ENCODE results near the gene CACNB4. TPM values are rescaled to one million over a fixed set of nuclear protein-coding genes. Genes with fewer than 3 reads are reported as not detected.

The CACNB4 gene
- total RNA-seq, 2 experiments from 2014 or later, result 0.06 to 0.76 TPM

DNA sequence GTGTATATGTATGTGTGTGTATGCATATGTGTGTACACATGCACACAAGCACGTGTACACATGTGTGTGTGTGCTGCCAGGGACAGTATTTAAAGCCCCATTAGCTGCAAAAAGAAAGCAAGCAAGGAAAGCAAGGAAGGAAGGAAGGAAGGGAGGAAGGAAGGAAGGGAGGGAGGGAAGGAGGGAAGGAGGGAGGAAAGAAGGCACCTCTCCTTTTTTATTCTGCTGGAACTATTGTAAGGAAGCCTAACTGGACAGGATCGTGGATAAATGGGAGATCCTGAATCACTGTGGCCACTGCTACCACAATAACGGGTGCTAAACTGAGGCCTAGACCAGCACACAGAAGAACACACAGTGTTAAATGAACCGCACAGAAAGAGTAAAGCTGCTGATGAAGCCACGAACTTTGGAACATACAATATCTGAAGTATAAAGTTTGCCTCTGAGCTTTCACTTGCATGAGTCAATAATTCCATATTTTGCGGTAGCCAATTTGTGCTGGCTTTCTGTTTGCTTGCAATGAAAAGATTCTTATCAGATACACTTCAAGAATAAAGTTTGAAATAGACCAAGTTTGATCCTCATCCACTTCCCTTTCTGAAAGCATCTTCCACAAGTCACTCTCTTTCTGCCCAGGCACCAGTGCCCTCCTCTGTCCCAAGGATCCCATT is 15.5 kb downstream of the CACNB4 start:
- Histone ChIP-seq H3K9me2 (ENCODE audit: insufficient read depth, low read length) (no peaks in the 10 kb centered on the region), H3K79me2 (ENCODE audit: insufficient read depth, low read depth, low read length) (no peaks in the 10 kb centered on the region), H3K4me3 (ENCODE audit: low read depth, low read length, poor library complexity, severe bottlenecking) (no peak overlapping the region), H3K36me3 (ENCODE audit: insufficient read depth, low read length) (no peaks in the 10 kb centered on the region), H4K20me1 (ENCODE audit: insufficient read depth, low read length) (no peaks in the 10 kb centered on the region), H3K9me3 (ENCODE audit: low read length) (no peaks in the 10 kb centered on the region), H2AFZ (ENCODE audit: low read length) (no peak overlapping the region), H3K4me1 (ENCODE audit: insufficient read depth, low read length, poor library complexity, severe bottlenecking) (no peaks in the 10 kb centered on the region), H3K27ac (ENCODE audit: low read depth, low read length, poor library complexity, severe bottlenecking) (no peak overlapping the region), H3K4me2 (ENCODE audit: low read length) (no peak overlapping the region)
- no peak for TF ChIP-seq EZH2phosphoT487 (IDR thresholded peaks at IDR 0.05; ENCODE audit: borderline replicate concordance, low read depth, low read length)
- TF ChIP-seq, protein P1, sequence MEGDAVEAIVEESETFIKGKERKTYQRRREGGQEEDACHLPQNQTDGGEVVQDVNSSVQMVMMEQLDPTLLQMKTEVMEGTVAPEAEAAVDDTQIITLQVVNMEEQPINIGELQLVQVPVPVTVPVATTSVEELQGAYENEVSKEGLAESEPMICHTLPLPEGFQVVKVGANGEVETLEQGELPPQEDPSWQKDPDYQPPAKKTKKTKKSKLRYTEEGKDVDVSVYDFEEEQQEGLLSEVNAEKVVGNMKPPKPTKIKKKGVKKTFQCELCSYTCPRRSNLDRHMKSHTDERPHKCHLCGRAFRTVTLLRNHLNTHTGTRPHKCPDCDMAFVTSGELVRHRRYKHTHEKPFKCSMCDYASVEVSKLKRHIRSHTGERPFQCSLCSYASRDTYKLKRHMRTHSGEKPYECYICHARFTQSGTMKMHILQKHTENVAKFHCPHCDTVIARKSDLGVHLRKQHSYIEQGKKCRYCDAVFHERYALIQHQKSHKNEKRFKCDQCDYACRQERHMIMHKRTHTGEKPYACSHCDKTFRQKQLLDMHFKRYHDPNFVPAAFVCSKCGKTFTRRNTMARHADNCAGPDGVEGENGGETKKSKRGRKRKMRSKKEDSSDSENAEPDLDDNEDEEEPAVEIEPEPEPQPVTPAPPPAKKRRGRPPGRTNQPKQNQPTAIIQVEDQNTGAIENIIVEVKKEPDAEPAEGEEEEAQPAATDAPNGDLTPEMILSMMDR (conservative IDR thresholded peaks at IDR 0.05; ENCODE audit: low read length), result no peak
- DNase-seq (ENCODE audit: low spot score), result no peak
- ChIA-PET CTCF (ENCODE audit: unreplicated experiment) (interaction anchor here (0.6 kb wide), 1 partner anchor 84 kb away, joined by 6 read pairs; no protein-coding TSS in a partner anchor), POLR2A (no interaction called here)
- intact Hi-C loops (cut with micrococcal nuclease; ENCODE audit: unreplicated experiment), result no loop called here
- BruUV-seq (replicated peaks), result no TSS peak

DNA sequence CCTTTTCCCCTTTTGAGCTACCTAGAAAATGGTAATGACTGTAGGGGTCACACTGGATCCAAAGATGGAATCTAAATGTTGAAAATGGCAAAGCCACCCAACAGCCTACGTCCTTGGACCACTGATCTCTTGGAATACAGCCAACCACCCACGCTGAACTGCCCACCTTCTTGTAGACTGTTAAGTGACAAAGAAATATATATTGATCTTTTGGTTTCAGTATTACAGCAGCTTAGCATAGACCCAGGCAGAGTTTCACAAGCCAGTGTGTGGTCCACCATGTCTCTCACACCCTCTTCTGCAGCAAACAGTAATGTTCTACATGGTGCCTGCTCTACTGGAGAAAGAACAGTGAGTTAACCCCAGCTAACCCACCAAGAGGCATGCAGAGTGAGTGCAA is 20.2 kb downstream of the CACNB4 start:
- Histone ChIP-seq H3K79me2 (ENCODE audit: insufficient read depth, low read depth, low read length) (no peaks in the 10 kb centered on the region), H3K9me3 (ENCODE audit: low read length) (no peaks in the 10 kb centered on the region), H4K20me1 (ENCODE audit: insufficient read depth, low read length) (no peaks in the 10 kb centered on the region), H2AFZ (ENCODE audit: low read length) (no peak overlapping the region), H3K4me3 (ENCODE audit: low read depth, low read length, poor library complexity, severe bottlenecking) (no peak overlapping the region), H3K4me2 (ENCODE audit: low read length) (no peak overlapping the region), H3K9me2 (ENCODE audit: insufficient read depth, low read length) (no peaks in the 10 kb centered on the region), H3K27ac (ENCODE audit: low read depth, low read length, poor library complexity, severe bottlenecking) (no peak overlapping the region), H3K36me3 (ENCODE audit: insufficient read depth, low read length) (no peaks in the 10 kb centered on the region), H3K4me1 (ENCODE audit: insufficient read depth, low read length, poor library complexity, severe bottlenecking) (no peaks in the 10 kb centered on the region)
- intact Hi-C loops (cut with micrococcal nuclease; ENCODE audit: unreplicated experiment), result no loop called here
- no peak for DNase-seq (ENCODE audit: low spot score)
- ChIA-PET POLR2A (interaction anchor here (0.7 kb wide), 1 partner anchor 15 kb away, joined by 3 read pairs; no protein-coding TSS in a partner anchor), CTCF (ENCODE audit: unreplicated experiment) (no interaction called here)
- no peak for TF ChIP-seq EZH2phosphoT487 (IDR thresholded peaks at IDR 0.05; ENCODE audit: borderline replicate concordance, low read depth, low read length)
- TF ChIP-seq, protein P1 (conservative IDR thresholded peaks at IDR 0.05; ENCODE audit: low read length), result no peak
- BruUV-seq (replicated peaks), result no TSS peak

DNA sequence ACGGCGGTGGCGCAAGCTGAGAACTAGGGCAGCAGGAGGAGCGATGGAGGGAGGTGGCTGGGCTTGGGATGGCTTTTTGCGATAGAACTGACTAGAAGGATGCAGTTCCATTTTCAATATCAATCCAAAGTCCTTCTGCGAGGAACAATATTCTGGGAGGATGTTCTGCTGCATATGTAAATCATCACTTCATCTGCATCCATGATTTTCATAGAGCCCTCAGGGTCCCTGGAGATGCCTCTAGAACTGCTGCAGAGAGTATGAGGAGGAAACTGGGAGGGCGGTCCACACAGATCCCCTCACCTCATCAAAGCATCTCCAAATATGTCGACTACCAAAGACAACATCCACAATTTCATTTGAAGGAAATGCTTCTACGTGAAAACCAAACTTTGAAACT is 20.8 kb downstream of the CACNB4 start:
- intact Hi-C loops (cut with micrococcal nuclease; ENCODE audit: unreplicated experiment), result no loop called here
- H3K27ac ChIP-seq (ENCODE audit: low read depth, low read length, poor library complexity, severe bottlenecking), result no peak overlapping the region
- H3K4me1 ChIP-seq (ENCODE audit: insufficient read depth, low read length, poor library complexity, severe bottlenecking), result no peaks in the 10 kb centered on the region
- no peak overlapping the region for H3K4me2 ChIP-seq (ENCODE audit: low read length)
- H2AFZ ChIP-seq (ENCODE audit: low read length), result no peak overlapping the region
- DNase-seq (ENCODE audit: low spot score), result no peak
- no peaks in the 10 kb centered on the region for H3K36me3 ChIP-seq (ENCODE audit: insufficient read depth, low read length)
- H3K9me2 ChIP-seq (ENCODE audit: insufficient read depth, low read length), result no peaks in the 10 kb centered on the region
- no peaks in the 10 kb centered on the region for H3K79me2 ChIP-seq (ENCODE audit: insufficient read depth, low read depth, low read length)
- TF ChIP-seq, protein P1 (conservative IDR thresholded peaks at IDR 0.05; ENCODE audit: low read length), result no peak
- TF ChIP-seq EZH2phosphoT487 (IDR thresholded peaks at IDR 0.05; ENCODE audit: borderline replicate concordance, low read depth, low read length), result no peak
- no peaks in the 10 kb centered on the region for H3K9me3 ChIP-seq (ENCODE audit: low read length)
- POLR2A ChIA-PET, result no interaction called here
- CTCF ChIA-PET (ENCODE audit: unreplicated experiment), result no interaction called here
- no TSS peak for BruUV-seq (replicated peaks)
- H3K4me3 ChIP-seq (ENCODE audit: low read depth, low read length, poor library complexity, severe bottlenecking), result no peak overlapping the region
- no peaks in the 10 kb centered on the region for H4K20me1 ChIP-seq (ENCODE audit: insufficient read depth, low read length)

Data from OCI-LY7 (cell line).